Anterior cingulate cortex (tissue), 58 donors: ENCODE measurements around the gene CCR3.

Source experiments
- DNase-seq, 58 donors: peaks; one replicate each; lab custom pipeline; 2025; lab: John Stamatoyannopoulos, UW

The CCR3 gene

DNA sequence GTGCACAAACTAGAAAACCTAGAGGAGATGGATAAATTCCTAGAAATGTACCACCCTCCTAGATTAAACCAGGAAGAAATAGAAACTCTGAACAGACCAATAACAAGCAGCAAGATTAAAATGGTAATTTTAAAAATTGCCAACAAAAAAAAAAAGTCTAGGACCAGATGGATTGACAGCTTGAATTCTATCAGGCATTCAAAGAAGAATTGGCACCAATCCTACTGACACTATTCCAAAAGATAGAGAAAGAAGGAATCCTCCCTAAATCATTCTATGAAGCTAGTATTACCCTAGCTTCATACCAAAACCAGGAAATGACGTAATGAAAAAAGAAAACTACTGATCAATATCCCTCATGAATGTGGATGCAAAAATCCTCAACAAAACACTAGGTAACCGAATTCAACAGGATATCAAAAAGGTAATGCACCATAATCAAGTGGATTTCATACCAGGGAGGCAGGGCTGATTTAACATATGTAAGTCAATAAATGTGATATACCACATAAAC lies 24.0 kb upstream of the CCR3 start:
- DNase-seq = no peak

GRCh38 chr3:46221391-46221790 lies 20.9 kb upstream of the CCR3 start:
- no peak for DNase-seq

- DNase-seq = no peak
Observed at GRCh38 chr3:46221938-46222337, 20.3 kb upstream of the CCR3 start.

DNA sequence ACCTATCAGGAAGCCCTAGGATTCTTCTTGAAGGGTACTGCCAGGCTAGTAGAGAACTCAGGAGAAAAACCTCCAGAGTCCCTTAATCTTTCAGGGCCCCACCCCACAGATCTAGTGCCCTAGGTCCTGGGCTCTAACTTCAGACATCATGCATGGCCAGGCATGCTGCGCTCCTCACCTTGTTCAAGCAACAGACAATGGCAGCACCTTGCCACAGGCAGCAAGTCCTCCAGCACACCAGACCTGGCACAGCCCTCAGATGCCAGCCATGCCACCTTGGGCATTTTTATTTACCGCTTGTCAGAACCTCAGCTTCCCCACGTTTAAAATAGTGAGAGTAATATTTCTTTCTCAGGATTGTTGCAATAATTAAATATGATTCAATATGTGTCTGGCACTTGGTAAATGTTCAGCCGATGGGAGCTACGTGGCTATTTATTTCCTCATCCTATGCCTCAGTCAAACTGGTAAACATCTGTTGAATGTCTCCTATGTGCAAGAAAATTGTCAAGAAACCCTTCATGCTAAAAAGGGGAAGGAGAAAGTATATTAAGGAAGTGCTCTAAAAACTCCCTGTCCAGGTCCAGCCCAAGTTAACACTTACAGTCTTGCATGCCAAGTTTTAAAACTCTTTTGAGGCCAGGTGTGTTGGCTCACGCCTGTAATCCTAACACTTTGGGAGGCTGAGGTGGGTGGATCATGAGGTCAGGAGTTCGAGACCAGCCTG lies 19.7 kb upstream of the CCR3 start:
- DNase-seq = no peak

DNA sequence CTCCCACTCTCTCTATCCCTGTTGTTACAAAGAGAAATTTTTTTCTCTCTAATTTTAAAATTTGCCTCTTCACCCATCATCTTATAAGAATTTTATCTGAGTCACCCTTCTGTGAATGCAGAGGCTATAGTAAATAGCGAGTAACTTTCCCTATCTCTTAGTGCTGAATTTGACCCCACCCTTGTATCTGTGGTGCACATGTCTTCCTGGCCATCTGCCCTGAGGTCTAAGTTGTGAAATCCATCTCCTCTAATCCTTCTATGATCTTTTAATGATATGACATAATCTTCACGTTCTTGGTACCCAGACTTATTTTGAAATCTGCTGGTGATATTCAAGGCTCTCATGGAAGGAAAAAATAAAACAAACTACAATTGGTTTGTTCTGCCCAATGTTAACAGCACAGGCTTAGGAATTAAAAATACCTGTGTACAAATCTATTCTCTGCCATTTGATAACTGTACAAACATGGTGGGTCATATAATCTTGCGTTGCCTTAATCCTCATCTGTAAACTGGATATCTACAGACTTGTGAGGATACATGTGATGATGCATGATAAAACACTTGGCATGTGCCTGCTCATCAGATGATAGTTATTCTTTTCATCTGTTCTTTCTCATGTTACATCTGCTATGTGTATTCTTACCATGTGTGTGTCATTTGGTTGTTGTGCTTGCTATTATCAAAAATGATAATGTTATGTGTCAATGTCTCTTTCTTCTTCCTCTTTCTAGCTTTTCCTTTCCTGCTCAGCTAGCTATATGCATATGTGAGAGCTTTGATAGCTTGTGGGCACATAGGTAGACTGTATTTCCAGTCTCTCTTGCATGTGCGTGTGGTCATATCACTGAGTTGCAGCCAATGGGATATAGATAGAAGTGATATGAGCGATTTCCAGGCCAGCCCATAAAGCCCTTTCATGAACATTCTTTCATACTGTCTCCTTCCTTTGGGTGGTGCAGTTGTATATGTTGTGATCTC lies 13.7 kb upstream of the CCR3 start:
- DNase-seq = no peak

DNA sequence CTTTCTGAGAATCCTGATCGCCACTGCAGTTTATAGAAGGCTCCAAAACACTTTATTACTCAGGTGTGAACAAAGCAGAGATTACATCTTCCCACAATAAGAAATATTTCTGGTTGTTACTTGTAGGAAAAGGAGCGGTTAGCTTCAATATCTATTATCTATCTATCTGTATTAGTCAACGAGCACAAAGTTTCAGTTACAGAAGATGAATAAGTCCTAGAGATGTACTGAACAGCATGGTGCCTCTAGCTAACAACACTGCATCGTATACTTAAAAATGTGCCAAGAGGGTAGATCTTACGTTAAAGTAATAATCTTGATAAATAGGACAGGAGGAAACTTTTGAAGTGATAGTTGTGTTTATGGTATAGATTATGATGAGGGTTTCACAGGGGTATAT lies 10.9 kb upstream of the CCR3 start:
- DNase-seq = no peak

GRCh38 chr3:46233194-46233593 lies 9.1 kb upstream of the CCR3 start:
- DNase-seq = no peak

GRCh38 chr3:46235425-46235824 lies 6.8 kb upstream of the CCR3 start:
- DNase-seq = no peak

DNA sequence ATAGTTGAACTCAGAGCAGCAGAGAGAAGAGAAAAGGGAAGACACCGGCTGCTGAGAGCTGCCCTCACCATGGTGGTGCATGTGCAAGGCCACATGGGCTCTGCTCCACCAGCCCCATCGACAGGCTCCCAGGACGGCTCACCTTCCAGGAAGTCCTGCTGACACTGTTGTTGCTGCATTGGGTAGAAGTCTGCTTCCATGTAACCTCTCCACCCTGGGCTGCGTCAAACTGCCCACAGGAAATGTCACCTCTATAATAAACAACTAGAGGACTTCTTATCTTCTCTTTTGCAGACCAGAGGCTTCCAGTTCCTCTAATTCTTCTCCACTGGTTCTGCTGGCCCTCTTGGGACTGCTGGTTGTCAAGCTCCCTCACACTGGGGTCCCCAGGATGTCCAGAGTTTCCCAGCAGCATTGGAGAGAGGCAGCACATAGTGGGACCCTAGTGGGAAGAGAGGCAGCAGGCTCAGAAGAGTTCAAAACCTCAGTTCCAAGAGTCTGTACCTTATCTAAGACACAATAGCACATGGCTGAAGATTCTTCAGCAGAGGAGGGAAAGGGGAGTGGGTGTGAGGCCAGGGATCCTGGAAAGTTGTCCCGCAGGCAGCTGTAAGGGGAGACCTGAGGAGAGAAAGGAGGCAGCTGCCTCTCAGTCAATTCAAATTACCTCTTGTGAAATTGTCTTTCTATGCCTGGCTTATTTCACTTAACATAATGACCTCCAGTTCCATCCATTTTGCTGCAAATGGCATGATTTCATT lies 5.8 kb upstream of the CCR3 start:
- no peak for DNase-seq

DNA sequence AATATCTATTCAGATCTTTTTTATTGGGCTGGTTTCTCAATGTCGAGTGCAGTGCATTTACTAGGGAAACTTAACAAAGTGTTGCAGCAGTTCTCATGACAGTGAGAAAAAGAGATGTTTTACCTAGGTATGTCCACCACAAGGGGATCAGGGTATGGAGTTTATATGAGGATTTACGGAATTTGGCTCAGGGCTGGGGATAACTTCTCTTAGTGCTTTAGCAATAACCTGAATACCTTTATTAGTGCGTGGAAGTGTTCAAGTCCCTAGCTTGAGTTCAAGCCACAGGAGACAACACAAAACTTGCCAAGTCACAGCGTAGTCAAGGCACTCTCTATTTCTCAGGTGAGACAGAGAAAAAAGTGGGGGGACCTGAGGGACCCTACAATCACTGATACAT lies 3.9 kb upstream of the CCR3 start:
- no peak for DNase-seq

DNA sequence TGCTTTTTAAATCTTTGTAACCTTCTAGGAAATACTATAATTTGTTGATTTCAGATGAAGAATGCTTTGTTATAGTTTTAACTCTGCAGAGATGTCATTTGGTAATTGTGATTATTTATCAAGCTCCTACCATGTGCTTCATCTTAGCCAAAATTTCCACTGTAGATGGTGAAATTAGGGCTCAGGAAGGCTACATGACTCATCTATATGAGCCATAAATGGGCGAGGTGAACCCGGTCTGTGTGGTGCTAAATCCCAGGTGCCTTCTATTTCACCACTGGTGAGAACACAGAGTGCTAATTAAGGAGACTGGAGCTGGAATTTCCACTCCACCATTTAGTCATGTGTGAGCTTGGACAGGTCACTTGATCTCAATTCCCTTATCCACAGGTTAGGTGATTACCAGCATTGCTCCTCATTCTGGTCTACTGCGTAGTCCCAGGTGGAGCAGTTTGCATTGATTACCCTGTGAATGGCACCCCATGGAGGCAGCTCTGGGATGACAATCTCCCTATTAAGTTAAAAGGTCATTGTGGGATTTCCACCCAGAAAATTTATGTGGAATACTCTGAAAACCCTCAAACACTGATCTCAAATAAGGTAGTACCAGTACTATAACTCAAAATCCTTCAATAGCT lies 2.8 kb upstream of the CCR3 start:
- no peak for DNase-seq

DNA sequence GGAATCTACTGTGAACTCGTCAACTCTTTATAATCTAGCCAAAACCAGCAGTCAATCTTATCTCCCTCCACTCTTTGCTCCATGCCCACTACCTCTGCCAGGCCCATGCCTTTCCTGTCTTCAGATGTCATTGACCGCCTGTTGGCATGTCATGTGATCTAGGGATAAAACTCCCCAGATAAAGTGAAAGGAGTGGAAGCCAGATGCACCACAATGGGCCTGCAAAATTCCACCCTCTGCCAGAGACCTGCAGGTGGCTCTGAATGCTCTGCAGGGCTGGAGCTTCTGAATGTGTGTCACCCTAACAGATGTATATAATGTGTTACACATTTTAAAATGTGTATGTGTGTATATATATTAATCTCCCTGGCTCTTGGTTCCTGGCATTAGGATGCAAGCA lies 2.3 kb upstream of the CCR3 start:
- no peak for DNase-seq

- DNase-seq = no peak
Observed at GRCh38 chr3:46243560-46243959, 1.3 kb downstream of the CCR3 start.

GRCh38 chr3:46245146-46245545 lies 2.9 kb downstream of the CCR3 start:
- DNase-seq = no peak

DNA sequence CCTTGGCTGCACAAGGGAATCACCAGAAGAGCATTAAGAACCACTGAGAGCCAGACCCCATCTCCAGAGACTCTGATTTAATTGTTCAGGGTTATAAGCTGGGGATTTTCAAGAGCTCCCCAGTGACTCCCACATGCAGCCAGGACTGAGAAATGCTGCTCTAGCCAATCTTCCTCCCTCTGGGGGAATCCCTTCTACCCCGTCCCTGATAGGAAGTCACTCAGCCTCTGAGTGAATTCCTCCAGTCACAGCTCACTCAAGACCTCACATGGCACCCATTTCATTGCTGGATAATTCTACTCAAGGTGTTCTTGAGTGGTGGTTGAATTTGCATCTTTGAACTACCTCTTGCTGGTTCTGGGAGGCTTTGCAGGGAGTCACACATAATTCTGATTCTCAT lies 10.7 kb downstream of the CCR3 start:
- no peak for DNase-seq

DNA sequence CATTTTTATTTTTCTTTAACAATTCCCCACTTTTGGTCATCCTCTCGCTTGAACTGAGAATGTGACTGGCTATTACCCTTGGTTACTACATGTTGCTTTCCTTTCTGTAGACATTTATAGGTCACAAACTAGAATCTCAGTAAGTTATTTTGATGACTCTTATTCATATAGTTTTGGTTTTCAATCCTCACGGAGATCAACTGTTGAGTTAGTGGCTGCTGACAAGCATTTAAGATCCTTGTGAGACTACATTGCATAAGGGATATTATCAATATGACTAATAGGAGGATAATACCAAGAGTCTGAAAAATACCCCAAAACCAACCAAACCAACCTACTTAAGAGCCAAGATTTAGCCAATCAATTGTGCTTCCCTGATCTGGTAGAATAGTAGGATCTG lies 16.3 kb downstream of the CCR3 start:
- no peak for DNase-seq

- no peak for DNase-seq
Observed at GRCh38 chr3:46261926-46262594, 19.8 kb downstream of the CCR3 start.

- no peak for DNase-seq
Observed at GRCh38 chr3:46264002-46264401, 21.7 kb downstream of the CCR3 start.

- no peak for DNase-seq
Observed at GRCh38 chr3:46266598-46266997, 24.3 kb downstream of the CCR3 start.

DNA sequence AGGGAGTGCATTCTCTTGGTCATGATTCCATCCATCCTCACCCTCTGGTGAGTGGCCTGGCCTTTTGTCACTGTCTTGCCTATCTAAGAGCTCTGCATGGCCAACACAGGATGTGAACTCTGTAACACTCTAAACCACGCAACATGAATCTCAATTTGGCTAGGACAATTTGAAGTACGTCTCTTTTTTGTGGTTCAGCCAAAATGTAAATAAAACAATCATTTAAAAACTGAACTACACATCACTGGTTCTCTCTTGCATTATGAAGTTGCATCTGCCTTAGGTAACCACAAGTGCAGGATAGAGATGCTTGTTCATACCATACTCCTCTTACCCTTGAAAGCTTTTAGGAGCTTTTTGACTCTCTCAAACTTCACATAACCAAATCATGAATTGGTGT lies 27.3 kb downstream of the CCR3 start:
- DNase-seq = no peak
